Immature natural killer cell (primary cell): ENCODE measurements around the gene AKR1C2. TPM values are rescaled to one million over a fixed set of nuclear protein-coding genes. Genes with fewer than 3 reads are reported as not detected.
"Not testable (repeated sequence)": the region's sequence is repeated elsewhere in the genome, so short reads cannot be mapped to it uniquely, and the experiment has no call there.

Source experiments
- DNase-seq, 3 donors: peaks; one replicate each; pipeline ENCODE4 v3.0.0; 2022; ENCODE audit warnings: mixed read lengths in 1 of 3
- H3K27ac Mint-ChIP-seq, 6 donors: one replicate each; pipeline ENCODE4 v1.8.0; 2020; ENCODE audit warnings: mixed read lengths in 6 of 6, mild to moderate bottlenecking in 5 of 6, inconsistent platforms in 4 of 6, moderate library complexity in 3 of 6
- H3K27me3 Mint-ChIP-seq, 3 donors: one replicate each; pipeline ENCODE4 v1.8.0; 2020 to 2021; ENCODE audit warnings: low read depth in 3 of 3, mild to moderate bottlenecking in 3 of 3, mixed read lengths in 3 of 3, moderate library complexity in 3 of 3, inconsistent platforms in 1 of 3
- H3K36me3 Mint-ChIP-seq, 3 donors: one replicate each; pipeline ENCODE4 v1.8.0; 2020; ENCODE audit warnings: mixed read lengths in 3 of 3, inconsistent platforms in 2 of 3, mild to moderate bottlenecking in 2 of 3
- H3K4me1 Mint-ChIP-seq, 2 donors: one replicate each; pipeline ENCODE4 v1.8.0; 2020; ENCODE audit warnings: inconsistent platforms in 2 of 2, mild to moderate bottlenecking in 2 of 2, mixed read lengths in 2 of 2, moderate library complexity in 1 of 2
- H3K4me3 Mint-ChIP-seq, 5 donors: one replicate each; pipeline ENCODE4 v1.8.0; 2020; ENCODE audit warnings: mild to moderate bottlenecking in 5 of 5, mixed read lengths in 5 of 5, inconsistent platforms in 3 of 5, moderate library complexity in 3 of 5
- H3K9me3 Mint-ChIP-seq, 6 donors: one replicate each; pipeline ENCODE4 v1.8.0; 2020; ENCODE audit warnings: mild to moderate bottlenecking in 6 of 6, mixed read lengths in 6 of 6, inconsistent platforms in 4 of 6, moderate library complexity in 3 of 6
- polyA plus RNA-seq, 3 donors: library from polyadenylated mRNA; unstranded; fragments of 300-500 nt; fragmentation: Illumina TruSeq; gene quantifications; one replicate each; pipeline ENCODE4 v1.2.3, GENCODE V29; 2021

Gene AKR1C2
- polyA plus RNA-seq, 3 donors from 2014 or later: not detected

DNA sequence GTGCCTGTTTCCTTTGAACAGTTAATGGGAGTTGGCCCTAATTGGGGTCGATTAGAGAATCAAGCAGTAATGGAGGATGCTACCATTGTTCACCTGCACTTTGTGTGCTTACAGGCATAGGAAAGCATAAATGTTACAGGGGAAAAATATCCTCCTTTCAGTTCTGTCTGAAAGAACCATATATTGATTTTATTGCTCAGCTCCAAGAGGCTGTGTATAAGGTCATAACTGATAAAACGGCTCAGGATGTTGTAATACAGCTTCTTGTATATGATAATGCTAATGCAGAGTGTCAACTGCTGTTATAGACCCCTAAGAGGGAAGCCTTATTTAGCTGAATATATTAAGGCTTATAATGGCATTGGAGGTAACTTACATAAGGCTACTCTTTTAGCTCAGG is 32.9 kb upstream of the AKR1C2 start:
- no peak for DNase-seq
- Mint-ChIP-seq H3K36me3 (peaks cover 5 to 12% (median 10%) of the 10 kb centered on the region in 3 donors), H3K27ac (no peak overlapping the region), H3K4me3 (no peak overlapping the region), H3K9me3 (peaks cover 3 to 32% (median 15%) of the 10 kb centered on the region in 6 donors), H3K27me3 (peaks cover 0 to 4% (median 2%) of the 10 kb centered on the region in 3 donors), H3K4me1 (peaks cover 7% of the 10 kb centered on the region in 2 donors)

DNA sequence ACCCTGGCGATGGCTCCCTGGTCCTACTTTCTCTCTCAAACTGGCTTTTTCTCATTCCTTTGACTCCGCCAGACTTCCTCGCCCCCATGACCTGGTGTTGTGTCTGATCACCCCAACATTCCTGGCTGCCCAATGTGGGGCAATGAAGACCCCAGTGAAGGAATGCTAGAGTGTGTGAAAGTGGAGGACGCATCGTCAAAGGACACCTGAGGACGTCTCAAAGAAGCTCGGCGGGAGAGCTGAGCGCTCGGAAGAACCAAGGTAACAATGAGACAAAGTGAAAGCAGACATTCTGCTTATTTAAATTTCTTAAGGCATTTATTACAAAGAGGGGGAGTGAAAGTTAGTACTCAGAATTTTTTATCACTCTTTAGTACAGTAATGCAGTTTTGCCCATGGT is 31.7 kb upstream of the AKR1C2 start:
- Mint-ChIP-seq H3K4me3 (no peak overlapping the region), H3K27ac (no peak overlapping the region), H3K27me3 (peaks cover 0 to 2% (median 0%) of the 10 kb centered on the region in 3 donors), H3K4me1 (no peaks in the 10 kb centered on the region), H3K9me3 (peaks cover 6 to 44% (median 26%) of the 10 kb centered on the region in 6 donors), H3K36me3 (peaks cover 6 to 12% (median 12%) of the 10 kb centered on the region in 3 donors)
- DNase-seq: no peak

DNA sequence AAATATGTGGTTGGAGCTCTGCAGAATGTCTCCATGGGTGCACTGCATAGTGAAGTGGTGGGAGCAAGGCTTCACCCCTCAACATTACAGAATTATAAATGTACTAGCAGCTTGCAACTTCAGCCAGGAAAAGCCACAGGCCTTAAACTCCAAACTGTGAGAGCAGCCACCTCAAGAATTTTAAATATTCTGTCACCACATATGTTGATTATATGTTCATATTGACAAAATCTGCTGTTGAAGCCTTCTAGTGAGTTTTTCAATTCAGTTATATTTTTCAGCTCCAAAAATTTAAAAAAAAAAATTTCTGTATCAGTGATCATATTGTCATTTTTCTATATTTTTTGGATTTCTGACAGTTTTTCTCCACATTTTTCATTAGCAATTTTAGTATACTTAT is 30.9 kb upstream of the AKR1C2 start:
- no peak for DNase-seq
- H3K9me3 Mint-ChIP-seq: peaks cover 6 to 51% (median 34%) of the 10 kb centered on the region in 6 donors
- H3K27ac Mint-ChIP-seq: no peak overlapping the region
- H3K4me3 Mint-ChIP-seq: no peak overlapping the region
- peaks cover 6 to 18% (median 12%) of the 10 kb centered on the region in 3 donors for H3K36me3 Mint-ChIP-seq
- H3K27me3 Mint-ChIP-seq: peaks cover 0 to 4% (median 2%) of the 10 kb centered on the region in 3 donors
- H3K4me1 Mint-ChIP-seq: no peaks in the 10 kb centered on the region

DNA sequence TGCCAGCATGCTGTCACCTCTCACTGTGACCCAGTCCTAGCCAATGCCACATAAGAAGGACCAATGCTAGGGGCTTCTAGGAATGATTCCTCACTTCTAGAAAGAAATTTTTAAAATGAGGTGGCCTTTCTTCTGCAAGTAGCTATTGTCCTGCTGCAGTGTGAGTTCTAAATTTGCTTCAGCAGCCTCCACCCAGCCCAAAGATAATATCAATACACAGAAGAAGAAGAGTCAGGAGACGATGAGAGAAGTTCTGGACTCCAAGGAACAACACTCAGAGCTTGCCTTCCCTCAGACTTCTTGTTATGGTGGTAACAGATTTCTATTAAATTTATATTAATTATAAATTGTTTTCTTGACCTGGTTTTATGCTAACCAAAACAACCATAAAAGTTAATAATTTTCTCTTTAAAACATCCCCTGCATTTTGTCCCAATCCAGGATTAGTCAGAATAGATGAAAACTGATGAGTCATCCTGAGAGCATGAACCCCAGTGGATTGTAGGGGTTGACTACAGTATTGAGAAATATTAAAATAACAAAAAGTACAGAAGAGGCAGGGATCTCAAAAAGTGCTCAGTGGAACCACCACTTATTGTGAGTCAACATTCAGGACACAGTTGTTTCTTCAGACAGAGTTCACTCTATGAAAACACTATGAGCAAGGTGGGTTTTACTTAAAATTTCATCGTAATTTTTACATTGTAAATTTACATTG is 29.6 kb upstream of the AKR1C2 start:
- Mint-ChIP-seq H3K9me3 (peaks cover 6 to 57% (median 34%) of the 10 kb centered on the region in 6 donors), H3K4me3 (no peak overlapping the region), H3K27me3 (peaks cover 0 to 4% (median 4%) of the 10 kb centered on the region in 3 donors), H3K4me1 (no peaks in the 10 kb centered on the region), H3K36me3 (peaks cover 6 to 18% (median 12%) of the 10 kb centered on the region in 3 donors), H3K27ac (no peak overlapping the region)
- DNase-seq: no peak

GRCh38 chr10:5032444-5032843 is 28.8 kb upstream of the AKR1C2 start:
- not testable (repeated sequence) for H3K27ac Mint-ChIP-seq, DNase-seq, H3K4me3 Mint-ChIP-seq, H3K4me1 Mint-ChIP-seq, H3K27me3 Mint-ChIP-seq
- H3K36me3 Mint-ChIP-seq: peaks cover 6 to 18% (median 12%) of the 10 kb centered on the region in 3 donors
- H3K9me3 Mint-ChIP-seq: peaks cover 6 to 57% (median 34%) of the 10 kb centered on the region in 6 donors

- Mint-ChIP-seq H3K36me3 (peaks cover 6 to 18% (median 12%) of the 10 kb centered on the region in 3 donors), H3K9me3 (peaks cover 6 to 57% (median 34%) of the 10 kb centered on the region in 6 donors), H3K4me3 (peak overlapping the region in 1 of 5 donors; percentile 8)
- not testable (repeated sequence) for H3K4me1 Mint-ChIP-seq, DNase-seq, H3K27me3 Mint-ChIP-seq, H3K27ac Mint-ChIP-seq
Observed at GRCh38 chr10:5031588-5031987, 27.9 kb upstream of the AKR1C2 start.

- Mint-ChIP-seq H3K27ac (no peak overlapping the region), H3K9me3 (peaks cover 6 to 57% (median 34%) of the 10 kb centered on the region in 6 donors), H3K4me1 (no peaks in the 10 kb centered on the region), H3K36me3 (peaks cover 6 to 18% (median 12%) of the 10 kb centered on the region in 3 donors), H3K27me3 (peaks cover 4 to 6% (median 5%) of the 10 kb centered on the region in 3 donors), H3K4me3 (no peak overlapping the region)
- no peak for DNase-seq
Observed at GRCh38 chr10:5030989-5031388, 27.3 kb upstream of the AKR1C2 start.

- H3K4me1 Mint-ChIP-seq, H3K36me3 Mint-ChIP-seq, DNase-seq, H3K4me3 Mint-ChIP-seq, H3K27me3 Mint-ChIP-seq, H3K27ac Mint-ChIP-seq: not testable (repeated sequence)
- H3K9me3 Mint-ChIP-seq: peaks cover 0 to 14% (median 8%) of the 10 kb centered on the region in 6 donors
Observed at GRCh38 chr10:5025461-5025881, 21.8 kb upstream of the AKR1C2 start.

GRCh38 chr10:5023177-5023805 is 19.6 kb upstream of the AKR1C2 start:
- no peaks in the 10 kb centered on the region for H3K36me3 Mint-ChIP-seq
- H3K9me3 Mint-ChIP-seq: no peaks in the 10 kb centered on the region
- H3K4me1 Mint-ChIP-seq: no peaks in the 10 kb centered on the region
- peaks cover 0 to 7% (median 4%) of the 10 kb centered on the region in 3 donors for H3K27me3 Mint-ChIP-seq
- DNase-seq: no peak
- no peak overlapping the region for H3K27ac Mint-ChIP-seq
- H3K4me3 Mint-ChIP-seq: no peak overlapping the region

- not testable (repeated sequence) for H3K36me3 Mint-ChIP-seq, H3K4me1 Mint-ChIP-seq, H3K4me3 Mint-ChIP-seq, H3K27me3 Mint-ChIP-seq, DNase-seq, H3K27ac Mint-ChIP-seq, H3K9me3 Mint-ChIP-seq
Observed at GRCh38 chr10:5021624-5022290, 18.1 kb upstream of the AKR1C2 start.

- DNase-seq, H3K4me1 Mint-ChIP-seq, H3K9me3 Mint-ChIP-seq, H3K36me3 Mint-ChIP-seq, H3K4me3 Mint-ChIP-seq, H3K27me3 Mint-ChIP-seq, H3K27ac Mint-ChIP-seq: not testable (repeated sequence)
Observed at GRCh38 chr10:5019770-5020612, 16.3 kb upstream of the AKR1C2 start.

GRCh38 chr10:5018671-5019277 is 15.1 kb upstream of the AKR1C2 start:
- not testable (repeated sequence) for H3K27ac Mint-ChIP-seq, DNase-seq, H3K9me3 Mint-ChIP-seq, H3K4me3 Mint-ChIP-seq, H3K4me1 Mint-ChIP-seq, H3K27me3 Mint-ChIP-seq, H3K36me3 Mint-ChIP-seq

- H3K4me1 Mint-ChIP-seq: no peaks in the 10 kb centered on the region
- H3K27ac Mint-ChIP-seq: no peak overlapping the region
- no peak for DNase-seq
- H3K36me3 Mint-ChIP-seq: no peaks in the 10 kb centered on the region
- no peaks in the 10 kb centered on the region for H3K9me3 Mint-ChIP-seq
- H3K4me3 Mint-ChIP-seq: no peak overlapping the region
- H3K27me3 Mint-ChIP-seq: no peaks in the 10 kb centered on the region
Observed at GRCh38 chr10:5018134-5018533, 14.5 kb upstream of the AKR1C2 start.
